Fibroblast of pulmonary artery (primary cell): ENCODE measurements around the gene SYK.

Experiments
- DNase-seq: peaks from one replicate; pipeline ENCODE4 v3.0.0-alpha.2; 2010; ENCODE audit warnings: low read depth
- H3K4me3 ChIP-seq: replicated peaks from 2 replicates; pipeline ENCODE4 v1.5.1; 2011; ENCODE audit warnings: low read depth, mild to moderate bottlenecking, control low read depth, low read length, moderate library complexity
- CTCF ChIP-seq: IDR thresholded peaks from 2 replicates; pipeline ENCODE4 v1.5.1; 2011; ENCODE audit warnings: mild to moderate bottlenecking, control low read depth, low read length, inconsistent platforms; ENCODE audit errors: missing control alignments

Gene SYK

GRCh38 chr9:90825586-90825985, 24.0 kb downstream of the SYK start:
- no peak for DNase-seq
- no peak for TF ChIP-seq CTCF
- no peak overlapping the region for H3K4me3 ChIP-seq

- no peak overlapping the region for H3K4me3 ChIP-seq
- no peak for TF ChIP-seq CTCF
- no peak for DNase-seq
These were observed 24.9 kb downstream of the SYK start for GRCh38 chr9:90826326-90827020.

- DNase-seq: no peak
- no peak for TF ChIP-seq CTCF
- no peak overlapping the region for H3K4me3 ChIP-seq
These were observed 25.7 kb downstream of the SYK start for GRCh38 chr9:90827181-90827871.

DNA sequence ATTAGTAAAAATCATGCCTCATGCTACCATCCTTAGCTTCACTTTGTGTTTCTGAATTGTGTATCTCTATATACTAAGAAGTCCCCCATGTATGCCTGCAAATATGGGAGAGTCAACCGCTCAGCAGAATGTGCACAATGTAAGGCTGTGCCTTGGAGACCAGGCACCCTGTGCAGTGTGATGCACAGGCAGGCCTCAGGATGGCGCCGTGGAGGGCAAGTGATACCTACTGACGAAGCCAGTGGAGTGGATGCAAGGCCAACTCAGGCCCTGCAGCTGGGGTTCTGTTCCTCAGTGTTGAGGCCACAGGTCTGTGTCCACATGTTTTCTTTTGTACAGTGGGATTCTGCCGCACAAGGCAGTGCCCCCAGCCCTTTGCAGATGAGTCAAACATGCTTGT, 28.4 kb downstream of the SYK start:
- no peak overlapping the region for H3K4me3 ChIP-seq
- TF ChIP-seq CTCF: no peak
- no peak for DNase-seq

GRCh38 chr9:90830977-90831376, 29.4 kb downstream of the SYK start:
- TF ChIP-seq CTCF: no peak
- H3K4me3 ChIP-seq: no peak overlapping the region
- no peak for DNase-seq

DNA sequence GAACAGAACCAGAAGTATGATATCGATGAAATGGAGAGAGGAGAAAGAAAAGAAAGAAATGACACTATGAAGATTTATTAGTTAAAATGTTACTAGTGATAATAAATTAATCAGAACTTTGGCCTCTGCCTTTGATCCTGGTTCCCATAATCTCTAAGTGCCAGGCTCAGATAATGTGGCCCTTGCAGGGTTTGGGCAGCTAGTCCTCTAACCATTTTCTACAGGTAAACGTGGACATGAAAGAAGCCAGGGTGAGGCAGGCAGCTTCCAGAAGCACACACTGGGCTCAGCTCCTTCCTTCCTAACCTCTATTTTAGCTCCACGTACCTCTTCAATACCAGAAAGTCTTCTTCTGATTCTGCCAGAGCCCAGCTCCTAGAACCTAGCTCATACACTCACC, 30.6 kb downstream of the SYK start:
- DNase-seq: no peak
- no peak for TF ChIP-seq CTCF
- H3K4me3 ChIP-seq: no peak overlapping the region
